Activated T-helper 1 cell treated with anti-CD3 and anti-CD28 coated beads, Interleukin-12 subunit alpha, Interleukin-12 subunit beta, Interleukin-2, Interleukin-4 antibody, amounts not matched to agents 30 ng/mL and 10 ng/mL and 1 ng/mL, durations not matched to agents 14 hours and 24 hours and 36 hours (primary cell): ENCODE data around the gene GRHPR. TPM values are rescaled to one million over a fixed set of nuclear protein-coding genes. Genes with fewer than 3 reads are reported as not detected.
"Not testable (repeated sequence)": the region's sequence is repeated elsewhere in the genome, so short reads cannot be mapped to it uniquely, and the experiment has no call there.

Source experiments
- DNase-seq: peaks from one replicate; pipeline ENCODE4 v3.0.0; 2021; ENCODE audit warnings: low spot score
- H3K27ac Mint-ChIP-seq: one replicate; pipeline ENCODE4 v1.8.0; 2021; ENCODE audit warnings: mild to moderate bottlenecking, mixed read lengths
- H3K27me3 Mint-ChIP-seq: one replicate; pipeline ENCODE4 v1.8.0; 2022; ENCODE audit warnings: mild to moderate bottlenecking, moderate library complexity, mixed read lengths; ENCODE audit not compliant: insufficient read depth
- H3K36me3 Mint-ChIP-seq: one replicate; pipeline ENCODE4 v1.8.0; 2021; ENCODE audit warnings: low read depth, mixed read lengths
- H3K4me1 Mint-ChIP-seq: one replicate; pipeline ENCODE4 v1.8.0; 2021; ENCODE audit warnings: low read depth, mixed read lengths
- H3K4me3 Mint-ChIP-seq: one replicate; pipeline ENCODE4 v1.8.0; 2021; ENCODE audit warnings: mild to moderate bottlenecking, moderate library complexity, mixed read lengths
- H3K9me3 Mint-ChIP-seq: one replicate; pipeline ENCODE4 v1.8.0; 2021; ENCODE audit warnings: mixed read lengths
- intact Hi-C: fragments of 100-400 bp; cut with micrococcal nuclease; formaldehyde crosslinking; loops from one replicate; pipeline ENCODE4 v1.15.1; 2024
- total RNA-seq: library from RNA; stranded (reverse); gene quantifications from 2 replicates; pipeline ENCODE4 v1.2.3, GENCODE V29; 2022

GRHPR gene
- total RNA-seq, 1 donor from 2014 or later, result 74.8 TPM

- DNase-seq, result no peak
- Mint-ChIP-seq H3K27ac (no peak overlapping the region), H3K36me3 (no peaks in the 10 kb centered on the region), H3K4me3 (no peak overlapping the region), H3K9me3 (no peaks in the 10 kb centered on the region), H3K27me3 (peaks cover 4% of the 10 kb centered on the region), H3K4me1 (no peaks in the 10 kb centered on the region)
- intact Hi-C loops, result no loop called here
Measured at GRCh38 chr9:37383876-37384746, 38.4 kb upstream of the GRHPR start.

GRCh38 chr9:37385286-37385685 lies 37.2 kb upstream of the GRHPR start:
- no peaks in the 10 kb centered on the region for H3K9me3 Mint-ChIP-seq
- intact Hi-C loops, result no loop called here
- no peaks in the 10 kb centered on the region for H3K36me3 Mint-ChIP-seq
- no peaks in the 10 kb centered on the region for H3K4me1 Mint-ChIP-seq
- peaks cover 2% of the 10 kb centered on the region for H3K27me3 Mint-ChIP-seq
- no peak overlapping the region for H3K27ac Mint-ChIP-seq
- no peak overlapping the region for H3K4me3 Mint-ChIP-seq
- no peak for DNase-seq

- H3K9me3 Mint-ChIP-seq, result no peaks in the 10 kb centered on the region
- H3K4me3 Mint-ChIP-seq, result no peak overlapping the region
- no peaks in the 10 kb centered on the region for H3K36me3 Mint-ChIP-seq
- peaks cover 2% of the 10 kb centered on the region for H3K27me3 Mint-ChIP-seq
- DNase-seq, result no peak
- intact Hi-C loops, result no loop called here
- H3K27ac Mint-ChIP-seq, result no peak overlapping the region
- H3K4me1 Mint-ChIP-seq, result no peaks in the 10 kb centered on the region
Measured at GRCh38 chr9:37386988-37387387, 35.5 kb upstream of the GRHPR start.

- Mint-ChIP-seq H3K27ac (no peak overlapping the region), H3K4me1 (no peaks in the 10 kb centered on the region), H3K9me3 (no peaks in the 10 kb centered on the region), H3K27me3 (peaks cover under 1% of the 10 kb centered on the region), H3K36me3 (no peaks in the 10 kb centered on the region), H3K4me3 (no peak overlapping the region)
- intact Hi-C loops, result loop anchor here (1.0 kb wide), 1 partner anchor 517 kb away; no protein-coding TSS in a partner anchor
- no peak for DNase-seq
Measured at GRCh38 chr9:37390759-37391158, 31.7 kb upstream of the GRHPR start.

GRCh38 chr9:37392272-37392671 lies 30.2 kb upstream of the GRHPR start:
- Mint-ChIP-seq H3K27me3 (peaks cover 2% of the 10 kb centered on the region), H3K4me3 (no peak overlapping the region), H3K27ac (no peak overlapping the region), H3K36me3 (no peaks in the 10 kb centered on the region), H3K9me3 (no peaks in the 10 kb centered on the region), H3K4me1 (no peaks in the 10 kb centered on the region)
- no peak for DNase-seq
- intact Hi-C loops, result no loop called here

GRCh38 chr9:37395229-37395628 lies 27.3 kb upstream of the GRHPR start:
- no peak for DNase-seq
- no peaks in the 10 kb centered on the region for H3K36me3 Mint-ChIP-seq
- H3K27ac Mint-ChIP-seq, result no peak overlapping the region
- H3K4me3 Mint-ChIP-seq, result no peak overlapping the region
- H3K27me3 Mint-ChIP-seq, result peaks cover 5% of the 10 kb centered on the region
- H3K9me3 Mint-ChIP-seq, result no peaks in the 10 kb centered on the region
- intact Hi-C loops, result no loop called here
- no peaks in the 10 kb centered on the region for H3K4me1 Mint-ChIP-seq

- DNase-seq, result no peak
- Mint-ChIP-seq H3K27me3 (peaks cover 5% of the 10 kb centered on the region), H3K4me3 (no peak overlapping the region), H3K27ac (no peak overlapping the region), H3K9me3 (no peaks in the 10 kb centered on the region), H3K36me3 (no peaks in the 10 kb centered on the region), H3K4me1 (no peaks in the 10 kb centered on the region)
- intact Hi-C loops, result no loop called here
Measured at GRCh38 chr9:37395663-37396062, 26.8 kb upstream of the GRHPR start.

GRCh38 chr9:37397948-37398347 lies 24.5 kb upstream of the GRHPR start:
- DNase-seq, intact Hi-C loops, H3K36me3 Mint-ChIP-seq: not testable (repeated sequence)

GRCh38 chr9:37398464-37399025 lies 24.0 kb upstream of the GRHPR start:
- DNase-seq, result no peak
- Mint-ChIP-seq H3K36me3 (no peaks in the 10 kb centered on the region), H3K9me3 (no peaks in the 10 kb centered on the region), H3K27ac (no peak overlapping the region), H3K27me3 (peaks cover 9% of the 10 kb centered on the region), H3K4me3 (no peak overlapping the region), H3K4me1 (no peaks in the 10 kb centered on the region)
- intact Hi-C loops, result no loop called here

More at GRCh38 chr9:37397948-37398347, 24.5 kb upstream of the GRHPR start:
- H3K9me3 Mint-ChIP-seq, H3K4me3 Mint-ChIP-seq, H3K27ac Mint-ChIP-seq, H3K27me3 Mint-ChIP-seq, H3K4me1 Mint-ChIP-seq: not testable (repeated sequence)

GRCh38 chr9:37399336-37399735 lies 23.2 kb upstream of the GRHPR start:
- Mint-ChIP-seq H3K27me3 (peaks cover 9% of the 10 kb centered on the region), H3K4me1 (no peaks in the 10 kb centered on the region), H3K27ac (no peak overlapping the region), H3K4me3 (no peak overlapping the region), H3K9me3 (no peaks in the 10 kb centered on the region), H3K36me3 (no peaks in the 10 kb centered on the region)
- DNase-seq, result no peak
- intact Hi-C loops, result no loop called here

GRCh38 chr9:37404590-37404989 lies 17.9 kb upstream of the GRHPR start:
- no peak overlapping the region for H3K4me3 Mint-ChIP-seq
- intact Hi-C loops, result no loop called here
- H3K36me3 Mint-ChIP-seq, result no peaks in the 10 kb centered on the region
- no peaks in the 10 kb centered on the region for H3K9me3 Mint-ChIP-seq
- no peak for DNase-seq
- no peaks in the 10 kb centered on the region for H3K4me1 Mint-ChIP-seq
- H3K27me3 Mint-ChIP-seq, result peaks cover 6% of the 10 kb centered on the region
- H3K27ac Mint-ChIP-seq, result no peak overlapping the region

- H3K27me3 Mint-ChIP-seq, result peaks cover 6% of the 10 kb centered on the region
- H3K4me1 Mint-ChIP-seq, result no peaks in the 10 kb centered on the region
- no peak overlapping the region for H3K4me3 Mint-ChIP-seq
- intact Hi-C loops, result no loop called here
- no peak for DNase-seq
- no peak overlapping the region for H3K27ac Mint-ChIP-seq
- no peaks in the 10 kb centered on the region for H3K36me3 Mint-ChIP-seq
- H3K9me3 Mint-ChIP-seq, result no peaks in the 10 kb centered on the region
Measured at GRCh38 chr9:37405350-37405749, 17.1 kb upstream of the GRHPR start.

- Mint-ChIP-seq H3K27me3 (peaks cover 4% of the 10 kb centered on the region), H3K4me1 (peaks cover under 1% of the 10 kb centered on the region), H3K27ac (no peak overlapping the region), H3K36me3 (no peaks in the 10 kb centered on the region), H3K4me3 (no peak overlapping the region), H3K9me3 (no peaks in the 10 kb centered on the region)
- no peak for DNase-seq
- intact Hi-C loops, result no loop called here
Measured at GRCh38 chr9:37405764-37406380, 16.6 kb upstream of the GRHPR start.
